Measurements from ENCODE around the gene ZNF835.

GRCh38 chr19:56712611-56713276 lies 41.2 kb upstream of the ZNF835 start:
- no peak for TF ChIP-seq ZNF616 (CRISPR knock-in tag; IDR thresholded peaks at IDR 0.05; ENCODE audit: low read depth)
- TF ChIP-seq ZNF329 (CRISPR knock-in tag; IDR thresholded peaks at IDR 0.05; ENCODE audit: low read depth) = no peak
- TF ChIP-seq RAD21 (CRISPR knock-in tag; IDR thresholded peaks at IDR 0.05) = no peak
- TF ChIP-seq SP2 (CRISPR knock-in tag; IDR thresholded peaks at IDR 0.05) = no peak
